Caco-2 (cell line): Measurements from ENCODE around the gene SIGLEC5. TPM values are rescaled to one million over a fixed set of nuclear protein-coding genes. Genes with fewer than 3 reads are reported as not detected.
"Not testable (repeated sequence)": the region's sequence is repeated elsewhere in the genome, so short reads cannot be mapped to it uniquely, and the experiment has no call there.

Experiments
- Bru-seq: library from RNA; stranded (reverse); fragments of 400-500 nt; gene quantifications from one replicate; lab custom pipeline; 2021; lab: Mats Ljungman, UMichigan
- BruChase-seq, 2 experiments: library from RNA; stranded (reverse); fragments of 400-500 nt; gene quantifications; one replicate each; lab custom pipeline; 2021; lab: Mats Ljungman, UMichigan
- BruUV-seq: library from RNA; stranded (reverse); fragments of 400-500 nt; replicated peaks from 2 replicates; lab custom pipeline; 2021; lab: Mats Ljungman, UMichigan
- CTCF ChIA-PET: fragments of 300-600 bp; sonication (Branson Sonifier 250); formaldehyde crosslinking; loops from one replicate; lab custom pipeline; 2022; ENCODE audit warnings: antibody characterized with exemption; lab: Charles Lee
- POLR2A ChIA-PET: fragments of 300-600 bp; sonication (Branson Sonifier 250); formaldehyde crosslinking; loops from one replicate; lab custom pipeline; 2022; ENCODE audit warnings: antibody characterized with exemption; lab: Charles Lee
- DNase-seq, 2 experiments: peaks; one replicate each; pipeline versions ENCODE4 v3.0.0 to v3.0.0-alpha.2; 2020 to 2022
- H3K27me3 ChIP-seq: replicated peaks from 2 replicates; pipeline ENCODE4 v1.6.0; 2011; ENCODE audit warnings: low read length; ENCODE audit not compliant: control insufficient read depth, insufficient read depth
- H3K36me3 ChIP-seq: 2 replicates; pipeline ENCODE4 v1.5.1; 2011; ENCODE audit warnings: low read length; ENCODE audit not compliant: control insufficient read depth, insufficient read depth
- H3K4me1 ChIP-seq: fragments of 250-450 bp; sonication (Bioruptor Pico); 2 replicates; pipeline ENCODE4 v1.5.1; 2020; ENCODE audit warnings: mild to moderate bottlenecking
- H3K4me3 ChIP-seq: 2 replicates; pipeline ENCODE4 v1.5.1; 2011; ENCODE audit warnings: low read depth, mild to moderate bottlenecking, control low read depth, low read length
- H3K9me3 ChIP-seq: fragments of 250-450 bp; sonication (Bioruptor Pico); 2 replicates; pipeline ENCODE4 v1.5.1; 2020; ENCODE audit warnings: mild to moderate bottlenecking, moderate library complexity
- H3K27ac Mint-ChIP-seq: one replicate; pipeline ENCODE4 v1.8.0; 2022; ENCODE audit warnings: mixed read lengths; ENCODE audit not compliant: unreplicated experiment
- H3K27me3 Mint-ChIP-seq: one replicate; pipeline ENCODE4 v1.8.0; 2022; ENCODE audit warnings: mixed read lengths; ENCODE audit not compliant: insufficient read depth, unreplicated experiment
- H3K36me3 Mint-ChIP-seq: one replicate; pipeline ENCODE4 v1.8.0; 2022; ENCODE audit warnings: mild to moderate bottlenecking, mixed read lengths; ENCODE audit not compliant: insufficient read depth, unreplicated experiment
- H3K4me1 Mint-ChIP-seq: one replicate; pipeline ENCODE4 v1.8.0; 2022; ENCODE audit warnings: low read depth, mixed read lengths; ENCODE audit not compliant: unreplicated experiment
- H3K4me3 Mint-ChIP-seq: one replicate; pipeline ENCODE4 v1.8.0; 2022; ENCODE audit warnings: mild to moderate bottlenecking, moderate library complexity, mixed read lengths; ENCODE audit not compliant: unreplicated experiment
- H3K9me3 Mint-ChIP-seq: one replicate; pipeline ENCODE4 v1.8.0; 2022; ENCODE audit warnings: mixed read lengths; ENCODE audit not compliant: unreplicated experiment
- CTCF ChIP-seq, 2 experiments: fragments of 200-600 bp in 1 of 2; IDR thresholded peaks; 1 replicate in 1 of 2; 2 replicates in 1 of 2; pipeline versions ENCODE4 v1.5.1 to v1.8.0; 2011 to 2022; ENCODE audit warnings: antibody characterized with exemption in 1 of 2, control low read depth in 1 of 2, inconsistent platforms in 1 of 2, low read depth in 1 of 2, low read length in 1 of 2, mild to moderate bottlenecking in 1 of 2, moderate library complexity in 1 of 2; ENCODE audit not compliant: insufficient read depth in 1 of 2, severe bottlenecking in 1 of 2, unreplicated experiment in 1 of 2
- intact Hi-C: fragments of 100-400 bp; cut with micrococcal nuclease; formaldehyde crosslinking; loops from one replicate; pipeline ENCODE4 v1.10.0; 2022; ENCODE audit not compliant: unreplicated experiment
- long read RNA-seq: library from polyadenylated mRNA; stranded (forward); transcript quantifications from one replicate; pipeline ENCODE4 v2.0.0, GENCODE V29; 2022
- total RNA-seq: library from RNA; stranded (reverse); gene quantifications from 2 replicates; pipeline ENCODE4 v1.2.3, GENCODE V29; 2022

SIGLEC5 gene
- not detected in 2 replicates for total RNA-seq
- not detected for Bru-seq, nascent RNA
- not detected for BruChase-seq, experiment 1, labeled RNA remaining after a 2-hour chase
- not detected for BruChase-seq, experiment 2, labeled RNA remaining after a 6-hour chase
- long read RNA-seq = 0 reads

GRCh38 chr19:51630315-51630714 is at the start of gene SIGLEC5:
SIGLEC5 (minus strand) TSS chr19:51630401; CDS start chr19:51630335, 66 bp downstream.
- H3K4me1 ChIP-seq, H3K9me3 Mint-ChIP-seq, POLR2A ChIA-PET, H3K36me3 ChIP-seq, intact Hi-C loops, CTCF ChIA-PET, H3K9me3 ChIP-seq, H3K4me3 Mint-ChIP-seq, H3K36me3 Mint-ChIP-seq, H3K27ac Mint-ChIP-seq, H3K4me3 ChIP-seq, BruUV-seq, DNase-seq, H3K4me1 Mint-ChIP-seq, H3K27me3 ChIP-seq: not testable (repeated sequence)
- H3K27me3 Mint-ChIP-seq = peaks cover 10% of the 10 kb centered on the region

- Histone ChIP-seq H3K9me3 (no peaks in the 10 kb centered on the region), H3K4me3 (no peak overlapping the region), H3K27me3 (no peaks in the 10 kb centered on the region), H3K36me3 (no peaks in the 10 kb centered on the region), H3K4me1 (no peaks in the 10 kb centered on the region)
- no peak for DNase-seq
- Mint-ChIP-seq H3K4me3 (no peak overlapping the region), H3K27me3 (no peaks in the 10 kb centered on the region), H3K36me3 (no peaks in the 10 kb centered on the region), H3K4me1 (no peaks in the 10 kb centered on the region), H3K9me3 (no peaks in the 10 kb centered on the region), H3K27ac (no peak overlapping the region)
- intact Hi-C loops = no loop called here
- no TSS peak for BruUV-seq
- POLR2A ChIA-PET = no interaction called here
- CTCF ChIA-PET = no interaction called here
- no peak for TF ChIP-seq CTCF (IDR thresholded peaks at IDR 0.05; ENCODE audit: insufficient read depth in 1 of 2, low read depth in 1 of 2, low read length in 1 of 2, severe bottlenecking in 1 of 2, unreplicated experiment in 1 of 2)
Observed at GRCh38 chr19:51676566-51677083, 46.4 kb upstream of the SIGLEC5 start.

GRCh38 chr19:51675911-51676565 is 45.8 kb upstream of the SIGLEC5 start:
- H3K27me3 Mint-ChIP-seq, H3K4me3 Mint-ChIP-seq, H3K36me3 Mint-ChIP-seq, CTCF ChIA-PET, DNase-seq, H3K36me3 ChIP-seq, BruUV-seq, H3K27ac Mint-ChIP-seq, POLR2A ChIA-PET, H3K4me3 ChIP-seq, H3K27me3 ChIP-seq, H3K9me3 Mint-ChIP-seq, H3K9me3 ChIP-seq, intact Hi-C loops, H3K4me1 ChIP-seq, H3K4me1 Mint-ChIP-seq: not testable (repeated sequence)

- no peaks in the 10 kb centered on the region for H3K9me3 ChIP-seq
- no peaks in the 10 kb centered on the region for H3K36me3 Mint-ChIP-seq
- no peaks in the 10 kb centered on the region for H3K36me3 ChIP-seq
- H3K4me1 Mint-ChIP-seq = no peaks in the 10 kb centered on the region
- no TSS peak for BruUV-seq
- no peak overlapping the region for H3K27ac Mint-ChIP-seq
- intact Hi-C loops = no loop called here
- TF ChIP-seq CTCF (IDR thresholded peaks at IDR 0.05; ENCODE audit: insufficient read depth in 1 of 2, low read depth in 1 of 2, low read length in 1 of 2, severe bottlenecking in 1 of 2, unreplicated experiment in 1 of 2) = no peak
- CTCF ChIA-PET = no interaction called here
- no peaks in the 10 kb centered on the region for H3K4me1 ChIP-seq
- no peaks in the 10 kb centered on the region for H3K9me3 Mint-ChIP-seq
- POLR2A ChIA-PET = no interaction called here
- no peak overlapping the region for H3K4me3 Mint-ChIP-seq
- no peak for DNase-seq
- peaks cover 7% of the 10 kb centered on the region for H3K27me3 Mint-ChIP-seq
- H3K27me3 ChIP-seq = no peaks in the 10 kb centered on the region
- no peak overlapping the region for H3K4me3 ChIP-seq
Observed at GRCh38 chr19:51668216-51668615, 38.0 kb upstream of the SIGLEC5 start.
